ENCODE results near the gene RHOA.
"Not testable (repeated sequence)": the region's sequence is repeated elsewhere in the genome, so short reads cannot be mapped to it uniquely, and the experiment has no call there.

RHOA gene

GRCh38 chr3:49358884-49359225 is 52.9 kb downstream of the RHOA start:
- no peak for DNase-seq

- DNase-seq: peak; percentile 95
Measured at GRCh38 chr3:49358217-49358883, 53.4 kb downstream of the RHOA start, which contains the start of gene GPX1. GPX1 (minus strand) TSS chr3:49358353; CDS start chr3:49358278, 75 bp downstream.

GRCh38 chr3:49357443-49358216 is 54.1 kb downstream of the RHOA start:
- DNase-seq: peak; percentile 49

- DNase-seq: not testable (repeated sequence)
Measured at GRCh38 chr3:49357095-49357442, 54.7 kb downstream of the RHOA start.

GRCh38 chr3:49352890-49353421 is 58.8 kb downstream of the RHOA start:
- DNase-seq: no peak

GRCh38 chr3:49352281-49352680 is 59.5 kb downstream of the RHOA start:
- no peak for DNase-seq

- no peak for DNase-seq
Measured at GRCh38 chr3:49351521-49352011, 60.2 kb downstream of the RHOA start.

- no peak for DNase-seq
Measured at GRCh38 chr3:49349348-49350114, 62.2 kb downstream of the RHOA start.

- DNase-seq: not testable (repeated sequence)
Measured at GRCh38 chr3:49348361-49348760, 63.4 kb downstream of the RHOA start.

GRCh38 chr3:49346797-49347251 is 65.0 kb downstream of the RHOA start:
- DNase-seq: no peak

GRCh38 chr3:49343163-49343562 is 68.6 kb downstream of the RHOA start:
- no peak for DNase-seq

GRCh38 chr3:49341996-49342395 is 69.8 kb downstream of the RHOA start:
- DNase-seq: no peak

GRCh38 chr3:49339941-49340800 is 71.6 kb downstream of the RHOA start, which contains the start of gene USP4:
USP4 (minus strand) TSS chr3:49340053; CDS start chr3:49340024, 29 bp downstream.
- DNase-seq: peak; percentile 96

- DNase-seq: peak; percentile 30
Measured at GRCh38 chr3:49339581-49339940, 72.2 kb downstream of the RHOA start.

- DNase-seq: no peak
Measured at GRCh38 chr3:49333916-49334633, 77.7 kb downstream of the RHOA start.

- DNase-seq: peak; percentile 40
Measured at GRCh38 chr3:49333091-49333490, 78.7 kb downstream of the RHOA start.

GRCh38 chr3:49329186-49329585 is 82.6 kb downstream of the RHOA start:
- no peak for DNase-seq

- DNase-seq: not testable (repeated sequence)
Measured at GRCh38 chr3:49328350-49328749, 83.4 kb downstream of the RHOA start.

- no peak for DNase-seq
Measured at GRCh38 chr3:49327485-49327884, 84.3 kb downstream of the RHOA start.

GRCh38 chr3:49324768-49325167 is 87.0 kb downstream of the RHOA start:
- DNase-seq: no peak

GRCh38 chr3:49316696-49317457 is 94.9 kb downstream of the RHOA start:
- no peak for DNase-seq
